NCI-H526 (cell line): ENCODE results near the gene PLIN5.

ENCODE experiments used
- DNase-seq, 2 experiments: peaks; one replicate each; lab custom pipeline; 2025; lab: John Stamatoyannopoulos, UW

The PLIN5 gene

DNA sequence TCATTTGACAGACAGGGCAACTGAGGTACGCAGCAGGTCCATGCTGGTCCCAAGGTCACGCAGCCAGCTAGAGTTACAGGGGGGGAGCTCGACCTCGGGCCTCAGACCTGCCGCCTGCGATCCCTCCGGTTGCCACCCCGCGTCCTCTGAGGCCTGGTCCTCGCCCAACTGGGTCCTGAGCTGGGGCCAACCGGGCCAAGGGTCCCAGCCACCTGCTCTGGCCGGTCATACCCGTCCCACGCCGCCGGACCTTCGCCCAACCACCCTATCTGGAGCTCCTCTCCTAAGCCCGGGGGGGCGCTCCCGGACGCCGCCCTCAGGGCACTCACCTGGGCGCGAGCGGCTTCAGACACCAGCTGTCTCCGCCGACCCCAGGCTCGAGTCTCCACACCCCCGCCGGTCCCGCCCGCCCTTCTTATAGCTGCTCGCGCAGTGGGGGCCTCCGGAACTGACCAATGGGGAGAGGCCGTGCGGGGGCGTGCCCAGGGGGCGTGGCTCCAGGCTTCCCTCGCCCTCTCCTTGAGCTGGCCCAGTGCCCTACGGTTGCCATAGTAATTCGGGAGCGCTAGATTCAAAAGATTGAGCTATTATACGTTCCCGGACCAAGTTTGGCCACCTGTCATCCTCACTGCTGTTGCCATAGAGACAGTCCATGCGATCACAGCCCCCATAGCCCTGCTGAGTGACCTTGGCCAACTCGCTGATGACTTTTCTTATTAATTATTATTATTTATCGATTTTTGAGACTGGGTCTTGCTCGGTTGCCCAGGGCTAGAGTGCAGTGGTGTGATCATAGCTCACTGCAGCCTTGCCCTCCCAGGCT is at the start of gene PLIN5:
TSS of gene PLIN5 (minus strand) at position 389 of the 823 bp plus-strand sequence. CDS start 1,150 bp downstream, outside the sequence.
- peak; percentile 26 to 77 for DNase-seq

DNA sequence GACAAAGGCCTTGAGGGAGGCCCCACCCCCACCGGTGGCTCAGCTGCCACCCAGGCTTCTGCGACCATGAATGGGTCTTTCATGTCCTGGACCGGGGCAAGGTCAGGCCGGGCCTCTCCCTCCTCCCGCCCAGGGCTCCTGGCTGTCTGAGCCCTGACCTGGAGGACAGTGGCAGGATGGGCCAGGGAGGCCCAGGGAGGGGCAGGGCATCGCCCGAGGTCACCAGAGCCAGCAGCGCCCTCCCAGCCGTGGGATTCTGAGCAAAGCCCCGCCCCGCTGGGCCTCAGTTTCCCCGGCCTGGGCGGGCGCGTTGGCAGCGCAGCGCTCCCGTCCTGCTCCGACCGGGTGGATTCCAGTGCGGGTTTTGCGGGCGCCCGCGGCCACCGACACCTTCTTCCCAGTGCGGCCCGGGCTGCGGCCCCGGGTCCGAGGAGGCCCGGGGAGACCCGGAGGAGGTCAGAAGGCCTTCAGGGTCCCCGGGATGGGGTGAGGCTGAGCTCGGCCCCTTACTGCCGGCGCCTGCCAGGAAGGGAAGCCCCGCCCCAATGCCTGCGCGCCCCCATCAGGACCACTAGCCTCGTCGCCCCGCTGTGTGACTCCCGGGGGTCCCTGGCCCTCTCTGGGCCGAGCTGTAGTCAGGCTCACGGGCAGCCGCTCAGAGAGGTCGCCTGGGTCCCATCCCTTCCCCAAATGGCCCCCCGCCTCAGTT is 49.1 kb upstream of the PLIN5 start:
- DNase-seq, result peak in 1 of 2 experiments; percentile 27

- DNase-seq, result no peak
Observed at GRCh38 chr19:4582980-4583842, 48.2 kb upstream of the PLIN5 start.

DNA sequence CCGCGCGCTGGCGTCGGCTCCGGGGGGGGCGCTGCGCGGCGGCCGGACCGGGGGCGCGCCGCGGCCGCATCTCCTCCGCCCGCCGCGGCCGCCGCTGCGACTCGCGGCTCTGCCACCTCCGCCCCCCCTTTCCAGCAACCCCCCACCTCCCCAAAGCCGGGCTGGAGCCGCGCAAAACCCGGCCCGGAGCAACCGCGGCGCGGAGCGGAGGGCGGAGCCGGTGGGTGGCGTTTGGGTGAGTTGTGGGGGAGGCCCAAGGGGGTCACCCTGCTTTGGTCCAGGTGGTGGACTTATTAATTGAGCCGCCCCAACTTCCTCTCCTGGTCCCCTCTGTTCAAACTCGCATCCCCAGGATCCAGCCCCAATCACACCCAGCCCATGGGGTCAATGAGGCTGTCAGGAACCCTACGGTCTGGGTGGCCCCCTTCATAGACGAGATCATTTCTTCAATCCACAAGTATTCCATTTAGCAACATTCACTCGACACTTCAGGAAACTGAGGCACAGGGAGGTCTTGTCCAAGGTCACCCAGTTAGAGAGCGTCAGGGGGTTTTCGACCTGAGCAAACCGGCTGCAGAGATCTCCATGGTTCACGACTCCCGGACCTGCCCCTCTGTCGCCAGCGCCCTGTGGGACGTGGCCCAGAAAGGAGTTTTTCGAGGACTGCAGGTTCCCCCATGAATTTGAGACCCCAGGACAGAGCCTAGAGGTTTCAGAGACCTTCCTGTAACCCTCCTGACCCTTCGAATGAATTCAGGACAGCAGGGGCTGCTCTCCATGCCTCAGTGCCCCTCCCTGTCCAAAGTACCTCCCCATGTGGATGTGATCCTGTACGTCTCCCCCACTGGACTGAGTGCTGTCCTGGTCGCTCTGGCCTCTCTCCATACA is 46.9 kb upstream of the PLIN5 start:
- peak in 1 of 2 experiments; percentile 42 for DNase-seq

- no peak for DNase-seq
Observed at GRCh38 chr19:4580961-4581665, 46.1 kb upstream of the PLIN5 start.

DNA sequence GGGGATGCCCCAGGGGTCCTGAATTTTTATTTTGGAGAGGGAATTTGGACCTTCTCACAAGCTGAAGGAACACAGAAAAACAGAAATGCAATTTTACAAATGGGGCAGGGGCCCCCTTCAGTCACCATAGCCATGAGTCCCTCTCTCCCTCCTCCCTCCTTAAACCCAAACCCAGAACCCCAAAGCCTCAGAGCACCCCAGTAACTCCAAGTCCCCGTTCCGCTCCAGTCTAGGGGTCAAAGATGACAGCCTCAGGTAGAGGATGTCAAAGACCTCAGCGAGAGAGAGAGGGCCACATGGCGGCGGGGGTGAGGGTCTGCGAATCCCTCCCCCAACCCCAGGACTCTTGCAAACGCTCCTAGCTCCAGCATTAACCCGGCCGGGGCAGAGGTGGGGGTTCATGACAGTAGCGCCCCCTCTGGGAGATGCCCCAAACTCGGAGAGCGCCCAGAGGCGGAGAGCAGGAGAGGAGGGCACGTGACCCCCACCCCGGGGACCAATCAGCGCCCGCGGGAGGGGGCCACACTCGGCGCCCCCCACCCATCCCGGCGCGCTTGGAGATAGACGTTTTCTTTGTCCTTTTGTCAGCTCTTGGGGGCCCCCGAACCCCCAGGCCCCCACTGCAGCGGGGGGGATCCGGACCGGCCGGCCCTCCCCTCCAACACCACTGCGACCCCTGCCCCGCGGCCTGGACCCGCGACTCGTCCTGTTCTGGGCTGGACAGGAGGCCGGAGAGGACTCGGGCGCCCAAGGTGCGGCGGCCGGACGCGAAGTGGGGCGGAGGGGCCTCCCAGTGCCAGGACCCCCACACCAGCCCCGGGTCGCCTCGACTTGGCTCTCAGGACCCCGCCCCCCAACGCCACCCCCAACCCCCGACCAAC is 45.2 kb upstream of the PLIN5 start:
- no peak for DNase-seq

- DNase-seq, result no peak
Observed at GRCh38 chr19:4579389-4579788, 44.4 kb upstream of the PLIN5 start.

- no peak for DNase-seq
Observed at GRCh38 chr19:4578552-4579248, 43.7 kb upstream of the PLIN5 start.

GRCh38 chr19:4577020-4577782 is 42.2 kb upstream of the PLIN5 start:
- no peak for DNase-seq

- peak in 1 of 2 experiments; percentile 39 for DNase-seq
Observed at GRCh38 chr19:4576016-4576933, 41.3 kb upstream of the PLIN5 start.

GRCh38 chr19:4575267-4576015 is 40.4 kb upstream of the PLIN5 start:
- no peak for DNase-seq

DNA sequence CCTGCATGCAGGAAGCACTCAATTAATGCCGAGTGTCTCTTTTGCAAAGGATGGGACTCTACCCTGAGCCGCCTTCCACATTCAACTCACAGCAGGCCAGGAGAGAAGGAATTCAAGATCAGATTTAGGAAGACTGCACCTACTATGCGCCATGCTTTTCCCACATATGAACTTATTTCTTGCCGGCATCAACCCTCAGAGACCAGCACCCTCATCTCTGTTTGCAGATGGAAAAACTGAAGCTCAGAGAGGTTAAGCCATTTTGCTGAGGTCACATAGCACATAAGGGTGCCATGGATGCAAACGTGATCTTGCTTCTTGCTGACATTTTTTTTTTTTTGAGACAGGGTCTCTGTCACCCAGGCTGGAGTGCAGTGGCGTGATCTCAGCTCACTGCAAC is 38.7 kb upstream of the PLIN5 start:
- no peak for DNase-seq

GRCh38 chr19:4571305-4571917 is 36.4 kb upstream of the PLIN5 start:
- no peak for DNase-seq

GRCh38 chr19:4570916-4571304 is 35.9 kb upstream of the PLIN5 start:
- no peak for DNase-seq

- no peak for DNase-seq
Observed at GRCh38 chr19:4570402-4570801, 35.4 kb upstream of the PLIN5 start.

DNA sequence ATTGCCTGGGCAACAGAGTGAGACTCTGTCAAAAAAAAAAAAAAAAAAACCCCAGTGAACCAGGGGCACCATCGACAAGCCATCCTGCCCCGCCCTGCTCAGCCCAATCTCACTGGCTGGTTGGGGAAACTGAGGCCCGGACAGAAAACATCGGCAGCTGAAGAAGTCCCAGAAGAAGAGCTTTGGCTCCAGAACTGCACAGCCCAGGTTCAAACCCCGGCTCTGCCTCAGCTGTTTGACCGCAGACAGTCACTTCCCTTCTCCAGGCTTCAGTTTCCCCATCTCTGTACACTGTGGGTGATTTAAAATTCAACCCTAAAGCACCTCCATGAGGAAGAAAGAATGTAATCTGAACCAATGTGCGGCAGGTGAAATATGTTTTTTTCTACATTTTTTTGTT is 33.9 kb upstream of the PLIN5 start:
- no peak for DNase-seq
